Stimulated activated effector memory CD8-positive, alpha-beta T cell treated with anti-CD3 and anti-CD28 coated beads, Interleukin-12 subunit alpha, Interleukin-12 subunit beta, amount 100 ng/mL, for 72 hours (primary cell): ENCODE data around the gene TXLNA.
"Not testable (repeated sequence)": the region's sequence is repeated elsewhere in the genome, so short reads cannot be mapped to it uniquely, and the experiment has no call there.

Experiments used
- ATAC-seq: fragments of 150-1000 bp; cut with Tn5 transposase; 2 replicates; pipeline ENCODE4 v1.10.0; 2021
- DNase-seq, 2 donors: peaks; one replicate each; pipeline ENCODE4 v3.0.0; 2021 to 2022; ENCODE audit warnings: low spot score in 2 of 2
- H3K27ac Mint-ChIP-seq: one replicate; pipeline ENCODE4 v1.8.0; 2022; ENCODE audit warnings: mild to moderate bottlenecking, mixed read lengths
- H3K36me3 Mint-ChIP-seq: one replicate; pipeline ENCODE4 v1.8.0; 2022; ENCODE audit warnings: mild to moderate bottlenecking, mixed read lengths
- H3K4me1 Mint-ChIP-seq: one replicate; pipeline ENCODE4 v1.8.0; 2022; ENCODE audit warnings: mixed read lengths
- H3K4me3 Mint-ChIP-seq: one replicate; pipeline ENCODE4 v1.8.0; 2022; ENCODE audit warnings: mild to moderate bottlenecking, mixed read lengths
- H3K9me3 Mint-ChIP-seq: one replicate; pipeline ENCODE4 v1.8.0; 2022; ENCODE audit warnings: mixed read lengths

Gene TXLNA

GRCh38 chr1:32179443-32180185 is at the start of gene TXLNA:
Gene TXLNA, plus strand, starts transcription at chr1:32179675. Its CDS starts 671 bp downstream, at chr1:32180346.
- peak; percentile 92 for ATAC-seq
- H3K36me3 Mint-ChIP-seq, result peaks cover 67% of the 10 kb centered on the region
- peaks cover 49% of the 10 kb centered on the region for H3K4me1 Mint-ChIP-seq
- peak within 1 kb of the TSS; percentile 96 for H3K4me3 Mint-ChIP-seq
- no peaks in the 10 kb centered on the region for H3K9me3 Mint-ChIP-seq
- peak; percentile 90 to 96 for DNase-seq
- H3K27ac Mint-ChIP-seq, result peak within 1 kb of the TSS; percentile 98

GRCh38 chr1:32133950-32134280 is 45.6 kb upstream of the TXLNA start:
- not testable (repeated sequence) for H3K27ac Mint-ChIP-seq, DNase-seq, H3K4me3 Mint-ChIP-seq, H3K9me3 Mint-ChIP-seq, ATAC-seq
- Mint-ChIP-seq H3K36me3 (peaks cover 48% of the 10 kb centered on the region), H3K4me1 (peaks cover 26% of the 10 kb centered on the region)

- H3K4me3 Mint-ChIP-seq, result no peak overlapping the region
- H3K4me1 Mint-ChIP-seq, result peaks cover 44% of the 10 kb centered on the region
- peak overlapping the region; percentile 55 for H3K27ac Mint-ChIP-seq
Observed at GRCh38 chr1:32137111-32137510, 42.4 kb upstream of the TXLNA start.

GRCh38 chr1:32138965-32139364 is 40.5 kb upstream of the TXLNA start:
- no peaks in the 10 kb centered on the region for H3K9me3 Mint-ChIP-seq
- peaks cover 50% of the 10 kb centered on the region for H3K4me1 Mint-ChIP-seq
- no peak for DNase-seq
- H3K27ac Mint-ChIP-seq, result peak overlapping the region; percentile 55
- H3K4me3 Mint-ChIP-seq, result no peak overlapping the region
- H3K36me3 Mint-ChIP-seq, result peaks cover 16% of the 10 kb centered on the region
- no peak for ATAC-seq

More at GRCh38 chr1:32137111-32137510, 42.4 kb upstream of the TXLNA start:
- peaks cover 28% of the 10 kb centered on the region for H3K36me3 Mint-ChIP-seq
- DNase-seq, result no peak
- no peaks in the 10 kb centered on the region for H3K9me3 Mint-ChIP-seq
- ATAC-seq, result no peak

GRCh38 chr1:32142446-32143301 is 36.8 kb upstream of the TXLNA start:
- peaks cover 11% of the 10 kb centered on the region for H3K36me3 Mint-ChIP-seq
- H3K27ac Mint-ChIP-seq, result no peak overlapping the region
- no peak for ATAC-seq
- no peaks in the 10 kb centered on the region for H3K9me3 Mint-ChIP-seq
- H3K4me3 Mint-ChIP-seq, result no peak overlapping the region
- H3K4me1 Mint-ChIP-seq, result peaks cover 57% of the 10 kb centered on the region
- DNase-seq, result no peak

GRCh38 chr1:32143302-32143695 is 36.2 kb upstream of the TXLNA start:
- peaks cover 51% of the 10 kb centered on the region for H3K4me1 Mint-ChIP-seq
- not testable (repeated sequence) for H3K9me3 Mint-ChIP-seq, ATAC-seq, H3K4me3 Mint-ChIP-seq, H3K27ac Mint-ChIP-seq, DNase-seq
- H3K36me3 Mint-ChIP-seq, result peaks cover 14% of the 10 kb centered on the region

- H3K27ac Mint-ChIP-seq, result peak overlapping the region; percentile 50
- DNase-seq, result no peak
- peaks cover 20% of the 10 kb centered on the region for H3K36me3 Mint-ChIP-seq
- peaks cover 43% of the 10 kb centered on the region for H3K4me1 Mint-ChIP-seq
- peaks cover 3% of the 10 kb centered on the region for H3K9me3 Mint-ChIP-seq
- no peak overlapping the region for H3K4me3 Mint-ChIP-seq
- ATAC-seq, result no peak
Observed at GRCh38 chr1:32144033-32144432, 35.4 kb upstream of the TXLNA start.

GRCh38 chr1:32147799-32148198 is 31.7 kb upstream of the TXLNA start:
- ATAC-seq, H3K27ac Mint-ChIP-seq, H3K4me3 Mint-ChIP-seq, DNase-seq, H3K9me3 Mint-ChIP-seq: not testable (repeated sequence)
- peaks cover 24% of the 10 kb centered on the region for H3K36me3 Mint-ChIP-seq
- H3K4me1 Mint-ChIP-seq, result peaks cover 39% of the 10 kb centered on the region

- H3K9me3 Mint-ChIP-seq, result peaks cover 4% of the 10 kb centered on the region
- no peak overlapping the region for H3K4me3 Mint-ChIP-seq
- H3K4me1 Mint-ChIP-seq, result peaks cover 24% of the 10 kb centered on the region
- peaks cover 46% of the 10 kb centered on the region for H3K36me3 Mint-ChIP-seq
- ATAC-seq (no peak), DNase-seq (no peak)
- H3K27ac Mint-ChIP-seq, result no peak overlapping the region
Observed at GRCh38 chr1:32150847-32151246, 28.6 kb upstream of the TXLNA start.

GRCh38 chr1:32151319-32151787 is 28.1 kb upstream of the TXLNA start:
- peak overlapping the region; percentile 76 for H3K27ac Mint-ChIP-seq
- no peak for ATAC-seq
- peaks cover 20% of the 10 kb centered on the region for H3K4me1 Mint-ChIP-seq
- H3K36me3 Mint-ChIP-seq, result peaks cover 51% of the 10 kb centered on the region
- no peak for DNase-seq
- H3K4me3 Mint-ChIP-seq, result no peak overlapping the region
- peaks cover 4% of the 10 kb centered on the region for H3K9me3 Mint-ChIP-seq

- no peaks in the 10 kb centered on the region for H3K9me3 Mint-ChIP-seq
- DNase-seq, result no peak
- no peaks in the 10 kb centered on the region for H3K4me1 Mint-ChIP-seq
- H3K27ac Mint-ChIP-seq, result peak overlapping the region; percentile 2
- H3K4me3 Mint-ChIP-seq, result no peak overlapping the region
- H3K36me3 Mint-ChIP-seq, result peaks cover 96% of the 10 kb centered on the region
- no peak for ATAC-seq
Observed at GRCh38 chr1:32159189-32159588, 20.3 kb upstream of the TXLNA start.

GRCh38 chr1:32163405-32163804 is 16.1 kb upstream of the TXLNA start:
- H3K4me1 Mint-ChIP-seq, result no peaks in the 10 kb centered on the region
- H3K9me3 Mint-ChIP-seq, result no peaks in the 10 kb centered on the region
- H3K27ac Mint-ChIP-seq, result no peak overlapping the region
- peaks cover 96% of the 10 kb centered on the region for H3K36me3 Mint-ChIP-seq
- no peak for ATAC-seq
- no peak overlapping the region for H3K4me3 Mint-ChIP-seq
- DNase-seq, result no peak

GRCh38 chr1:32165633-32166032 is 13.8 kb upstream of the TXLNA start:
- not testable (repeated sequence) for H3K27ac Mint-ChIP-seq, ATAC-seq, H3K4me1 Mint-ChIP-seq, DNase-seq, H3K9me3 Mint-ChIP-seq, H3K4me3 Mint-ChIP-seq
- H3K36me3 Mint-ChIP-seq, result peaks cover 96% of the 10 kb centered on the region

- DNase-seq (no peak), ATAC-seq (no peak)
- Mint-ChIP-seq H3K4me1 (no peaks in the 10 kb centered on the region), H3K36me3 (peaks cover 84% of the 10 kb centered on the region), H3K9me3 (no peaks in the 10 kb centered on the region), H3K4me3 (no peak overlapping the region), H3K27ac (peak overlapping the region; percentile 29)
Observed at GRCh38 chr1:32170991-32171390, 8.5 kb upstream of the TXLNA start.

GRCh38 chr1:32172621-32173245 is 6.7 kb upstream of the TXLNA start:
- Mint-ChIP-seq H3K36me3 (peaks cover 67% of the 10 kb centered on the region), H3K4me1 (no peaks in the 10 kb centered on the region), H3K9me3 (no peaks in the 10 kb centered on the region), H3K4me3 (no peak overlapping the region), H3K27ac (peak overlapping the region; percentile 74)
- no peak for DNase-seq
- no peak for ATAC-seq
